Astrocyte of the spinal cord (primary cell): ENCODE data around the gene DDX10.

Source experiments
- DNase-seq: peaks from one replicate; pipeline ENCODE4 v3.0.0; 2011; ENCODE audit warnings: low read depth, low spot score
- H3K4me3 ChIP-seq: 2 replicates; pipeline ENCODE4 v1.5.1; 2011; ENCODE audit warnings: low read depth, mild to moderate bottlenecking, low read length, moderate library complexity
- CTCF ChIP-seq: IDR thresholded peaks from 2 replicates; pipeline ENCODE4 v1.5.1; 2012; ENCODE audit warnings: low read depth, mild to moderate bottlenecking, low read length, inconsistent platforms
- in situ Hi-C: cut with HindIII; loops from 2 replicates; pipeline ENCODE4 v1.10.0; 2017; ENCODE audit warnings: low sequenced_read_pairs

The DDX10 gene

GRCh38 chr11:108624196-108624925 is 40.5 kb upstream of the DDX10 start:
- in situ Hi-C loops, result no loop called here
- no peak for DNase-seq
- no peak overlapping the region for H3K4me3 ChIP-seq
- no peak for TF ChIP-seq CTCF

GRCh38 chr11:108628326-108628725 is 36.5 kb upstream of the DDX10 start:
- no peak for TF ChIP-seq CTCF
- in situ Hi-C loops, result no loop called here

GRCh38 chr11:108628812-108629211 is 36.1 kb upstream of the DDX10 start:
- in situ Hi-C loops, result no loop called here
- DNase-seq, result no peak
- no peak overlapping the region for H3K4me3 ChIP-seq
- no peak for TF ChIP-seq CTCF

More at GRCh38 chr11:108628326-108628725, 36.5 kb upstream of the DDX10 start:
- DNase-seq, result no peak
- H3K4me3 ChIP-seq, result no peak overlapping the region

- DNase-seq, result no peak
- H3K4me3 ChIP-seq, result no peak overlapping the region
- in situ Hi-C loops, result no loop called here
- no peak for TF ChIP-seq CTCF
Observed at GRCh38 chr11:108629274-108629673, 35.6 kb upstream of the DDX10 start.

- no peak for TF ChIP-seq CTCF
- in situ Hi-C loops, result no loop called here
- no peak overlapping the region for H3K4me3 ChIP-seq
- DNase-seq, result no peak
Observed at GRCh38 chr11:108632041-108632704, 32.7 kb upstream of the DDX10 start.

- DNase-seq, result no peak
- in situ Hi-C loops, result no loop called here
- H3K4me3 ChIP-seq, result no peak overlapping the region
- TF ChIP-seq CTCF, result no peak
Observed at GRCh38 chr11:108635106-108635505, 29.8 kb upstream of the DDX10 start.
